Right lobe of liver (tissue), 4 donors: Measurements from ENCODE around the gene CTDSPL.

ENCODE experiments used
- CTCF ChIP-seq, 4 donors: fragments of 200-600 bp in 3 of 4; fragments of 450-650 bp in 1 of 4; IDR thresholded peaks; one replicate each; pipeline versions ENCODE4 v1.5.1 to v1.8.0; 2016 to 2022; ENCODE audit warnings: antibody characterized with exemption in 4 of 4, mild to moderate bottlenecking in 2 of 4
- POLR2A ChIP-seq: fragments of 450-650 bp; IDR thresholded peaks from one replicate; pipeline ENCODE4 v1.6.1; 2017; ENCODE audit warnings: antibody characterized with exemption, mild to moderate bottlenecking
- donor health status: DM: no; HTN: no; CAD: no.
- donor health status: DM: no; HTN: no; CAD: no.
- donor health status: DM: no; HTN: yes; CAD: no.

DNA sequence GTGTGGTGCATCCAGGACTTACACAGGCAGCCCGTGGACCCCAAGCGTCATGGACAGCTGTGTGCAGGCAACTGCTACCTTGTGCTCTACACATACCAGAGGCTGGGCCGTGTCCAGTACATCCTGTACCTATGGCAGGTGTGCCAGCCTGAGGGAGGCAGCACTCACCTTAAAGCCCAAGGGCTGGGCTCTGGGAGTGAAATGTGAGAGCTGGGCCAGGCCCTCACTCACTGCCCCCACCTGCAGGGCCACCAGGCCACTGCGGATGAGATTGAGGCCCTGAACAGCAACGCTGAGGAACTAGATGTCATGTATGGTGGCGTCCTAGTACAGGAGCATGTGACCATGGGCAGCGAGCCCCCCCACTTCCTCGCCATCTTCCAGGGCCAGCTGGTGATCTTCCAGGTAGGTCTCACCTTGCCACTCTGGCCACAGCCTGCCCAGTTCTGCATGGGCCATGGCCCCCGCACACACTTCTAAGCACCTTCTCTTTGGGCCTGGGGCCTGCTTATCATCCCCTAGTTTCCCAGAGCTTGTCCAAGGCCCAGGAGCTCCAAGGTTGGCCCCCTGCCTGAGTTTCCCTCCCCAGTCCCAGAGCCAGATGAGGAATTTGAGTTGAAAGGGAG is 139.9 kb downstream of the CTDSPL start:
- peak in 2 of 4 donors; percentile 5 to 9 for TF ChIP-seq CTCF (IDR thresholded peaks at IDR 0.05)
- no peak for TF ChIP-seq POLR2A
